Measurements from ENCODE around the gene SLC66A3.
A peak's percentile ranks its signal among the peaks of the same experiment; 100 is the strongest.
"Not testable (repeated sequence)": the region's sequence is repeated elsewhere in the genome, so short reads cannot be mapped to it uniquely, and the experiment has no call there.

The SLC66A3 gene

DNA sequence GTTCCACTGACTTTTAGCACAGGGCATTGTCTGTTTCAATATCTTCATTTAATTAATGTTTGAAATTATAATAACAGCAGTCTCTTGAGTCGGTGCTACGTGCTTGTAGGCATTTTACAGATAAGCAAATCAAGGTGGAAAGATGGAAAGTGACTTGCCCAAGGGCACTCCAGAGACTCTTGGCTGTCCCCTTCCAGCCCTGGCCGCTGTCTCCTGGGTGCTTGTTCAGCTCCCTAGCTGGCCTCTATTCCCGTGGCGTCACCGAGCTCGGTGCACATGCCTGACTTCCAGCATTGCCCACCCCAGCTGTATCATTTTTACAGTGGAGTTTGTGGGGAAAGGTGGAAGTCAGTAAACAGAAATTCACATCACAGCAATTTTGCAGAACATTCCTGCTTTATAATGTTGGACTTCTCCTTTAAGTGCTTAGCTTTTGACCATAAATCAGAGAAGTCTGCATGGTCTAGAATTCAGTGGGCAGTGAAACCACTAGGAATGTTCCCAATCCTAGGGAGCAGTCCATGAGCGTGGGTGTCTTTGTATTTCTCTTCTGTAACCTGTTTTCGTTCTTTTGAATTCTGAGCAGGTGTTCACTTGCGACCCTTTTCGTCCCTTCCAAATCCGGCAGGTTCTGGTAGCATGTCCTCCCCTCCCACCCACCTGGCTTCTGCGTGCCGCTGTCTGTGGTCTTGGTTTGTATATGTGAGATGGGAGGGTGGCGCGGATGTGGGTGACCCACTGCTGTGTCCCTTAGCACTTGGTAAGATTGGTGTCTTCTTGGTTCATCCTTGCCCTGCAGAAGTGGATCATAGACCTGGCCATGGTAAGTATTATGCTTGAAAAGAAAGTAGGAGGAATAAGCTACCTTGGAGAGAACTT, 8.4 kb downstream of the SLC66A3 start:
- DNase-seq (ENCODE audit: low read depth), result no peak

- not testable (repeated sequence) for DNase-seq (ENCODE audit: low read depth)
Measured at GRCh38 chr2:11165046-11165445, 9.8 kb downstream of the SLC66A3 start.

DNA sequence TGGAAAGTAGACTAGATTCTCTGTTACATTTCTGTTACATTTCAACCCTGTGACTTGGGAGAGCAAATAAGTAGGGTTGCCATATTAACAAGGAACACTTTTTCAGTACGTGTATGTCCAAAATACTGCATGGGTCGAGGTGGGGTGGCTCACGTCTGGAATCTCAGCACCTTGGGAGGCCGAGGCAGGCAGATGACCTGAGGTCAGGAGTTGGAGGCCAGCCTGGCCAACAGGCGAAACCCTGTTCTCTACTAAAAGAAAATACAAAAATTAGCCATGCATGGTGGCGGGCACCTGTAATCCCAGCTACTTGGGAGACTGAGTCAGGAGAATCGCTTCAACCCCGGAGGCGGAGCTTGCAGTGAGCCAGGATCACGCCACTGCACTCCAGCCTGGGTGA, 11.2 kb downstream of the SLC66A3 start:
- DNase-seq (ENCODE audit: low read depth), result no peak

DNA sequence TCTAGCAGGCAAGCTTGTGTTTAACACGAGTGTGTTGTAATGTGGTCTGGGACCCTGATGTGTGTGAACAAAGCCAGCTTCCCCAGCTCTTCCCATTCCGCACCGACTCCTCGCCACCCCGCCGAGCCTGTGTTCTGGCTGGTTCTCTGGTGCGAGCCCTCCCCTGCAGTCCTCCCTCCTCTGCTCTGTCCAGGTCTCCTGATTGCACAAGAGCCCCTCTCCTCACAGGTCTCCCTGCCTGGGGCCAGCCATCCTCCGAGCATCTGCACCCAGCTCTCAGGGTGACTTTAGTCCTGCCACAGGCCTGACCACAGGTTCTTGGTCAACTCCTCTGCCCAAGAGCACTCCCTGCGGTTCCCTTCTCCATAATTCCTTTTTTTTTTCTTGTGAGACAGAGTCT, 13.2 kb downstream of the SLC66A3 start:
- DNase-seq (ENCODE audit: low read depth), result no peak

DNA sequence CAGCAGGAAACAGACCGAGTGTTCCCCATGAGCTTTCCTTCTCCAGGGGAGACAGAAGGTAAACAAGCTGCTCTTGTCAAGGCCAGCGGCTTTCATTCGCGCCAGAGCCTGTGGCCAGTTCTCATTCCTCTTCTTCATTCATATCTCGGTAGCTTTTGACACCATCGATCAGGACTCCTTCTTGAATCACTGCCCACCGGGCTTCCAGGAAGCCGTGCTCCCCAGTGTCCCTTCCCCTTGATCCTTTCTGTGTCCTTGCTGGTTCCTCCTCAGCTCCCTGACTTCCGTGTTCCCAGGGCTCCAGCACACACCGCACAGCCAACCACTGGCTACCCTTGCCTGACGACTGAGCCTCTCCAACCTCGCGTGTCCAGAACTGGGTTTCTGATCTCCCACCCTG, 14.1 kb downstream of the SLC66A3 start:
- no peak for DNase-seq (ENCODE audit: low read depth)

GRCh38 chr2:11174222-11174621, 19.0 kb downstream of the SLC66A3 start:
- DNase-seq (ENCODE audit: low read depth), result no peak

DNA sequence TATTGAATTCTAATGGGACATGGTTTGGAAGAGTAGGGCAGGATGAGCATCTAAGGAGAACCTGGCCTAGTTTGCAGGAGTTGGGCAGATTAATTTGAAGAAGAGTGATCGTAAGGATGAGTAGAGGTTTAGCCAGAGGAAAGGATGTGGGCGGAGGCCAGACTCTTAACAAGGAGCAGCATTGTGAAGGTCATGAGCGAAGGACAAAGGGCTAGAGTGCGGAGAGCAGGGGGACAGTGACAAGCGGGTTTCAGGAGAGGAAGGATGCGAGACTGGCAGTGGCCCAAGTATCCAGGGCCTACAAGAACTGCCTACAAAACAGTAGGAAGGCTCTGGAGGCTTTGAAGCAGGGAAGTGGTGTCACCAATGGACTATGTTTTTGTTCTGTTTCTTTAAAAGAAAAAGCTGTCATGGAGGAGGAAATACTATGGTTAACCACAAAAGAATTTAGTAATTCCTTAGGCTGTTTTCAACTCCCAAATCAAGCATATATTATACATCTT, 20.1 kb downstream of the SLC66A3 start:
- no peak for DNase-seq (ENCODE audit: low read depth)

DNA sequence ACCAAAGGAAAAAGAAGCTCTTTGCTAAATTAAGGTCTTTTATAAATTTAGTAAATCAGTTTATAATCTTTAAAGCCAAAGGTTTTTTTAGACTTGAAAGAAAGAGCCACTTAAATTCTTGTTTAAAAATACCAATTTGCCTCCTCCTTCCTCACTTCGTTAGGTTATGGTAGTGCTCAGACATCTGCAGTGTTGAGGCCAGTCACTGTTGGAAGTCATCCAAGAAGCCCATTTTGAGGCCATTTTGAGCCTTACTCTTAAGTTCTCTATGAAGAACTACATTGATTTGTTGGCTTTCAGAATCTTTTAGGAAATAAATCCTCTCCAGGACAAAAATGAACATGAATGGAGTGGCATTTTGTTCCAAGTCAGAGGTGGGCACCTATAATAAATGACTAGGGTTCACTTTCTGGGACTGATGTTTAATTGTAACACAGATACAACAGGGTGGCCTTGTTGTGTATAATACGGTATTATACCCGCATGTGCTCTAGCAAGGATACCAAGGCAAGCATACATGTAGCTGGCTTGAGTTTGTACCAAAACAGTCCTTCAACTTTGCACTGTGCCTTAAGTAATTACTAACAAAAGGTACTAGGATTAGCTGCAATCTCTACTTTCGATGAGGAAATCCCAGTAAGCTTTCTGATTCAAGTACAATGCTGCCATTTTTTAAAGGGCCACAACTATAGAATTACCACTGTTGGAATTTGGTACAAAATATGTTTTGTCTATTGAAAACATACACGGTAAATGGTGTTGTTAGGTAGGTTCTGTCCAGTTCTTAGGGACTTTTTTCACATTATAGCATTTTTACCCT, 22.8 kb downstream of the SLC66A3 start:
- DNase-seq (ENCODE audit: low read depth), result no peak

- no peak for DNase-seq (ENCODE audit: low read depth)
Measured at GRCh38 chr2:11179196-11179595, 23.9 kb downstream of the SLC66A3 start.

DNA sequence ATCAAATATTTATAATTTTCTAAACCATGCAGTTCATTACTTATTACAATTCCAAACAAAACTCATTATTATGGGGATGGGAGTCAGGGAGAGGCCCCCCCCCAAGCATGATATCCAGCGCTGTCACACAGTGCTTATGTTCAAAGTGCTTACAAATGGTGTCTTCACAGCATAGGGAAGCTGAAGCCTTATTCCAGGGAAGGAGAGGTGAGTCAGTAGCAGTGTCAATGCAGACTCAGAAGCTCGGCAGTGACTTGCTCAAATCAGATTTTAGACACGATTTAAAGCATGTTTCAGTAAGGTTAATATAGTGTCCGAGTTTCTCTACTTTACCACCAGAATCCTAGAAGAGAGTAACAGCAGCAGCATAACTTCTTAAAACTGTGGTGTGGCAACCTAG, 24.6 kb downstream of the SLC66A3 start:
- no peak for DNase-seq (ENCODE audit: low read depth)

DNA sequence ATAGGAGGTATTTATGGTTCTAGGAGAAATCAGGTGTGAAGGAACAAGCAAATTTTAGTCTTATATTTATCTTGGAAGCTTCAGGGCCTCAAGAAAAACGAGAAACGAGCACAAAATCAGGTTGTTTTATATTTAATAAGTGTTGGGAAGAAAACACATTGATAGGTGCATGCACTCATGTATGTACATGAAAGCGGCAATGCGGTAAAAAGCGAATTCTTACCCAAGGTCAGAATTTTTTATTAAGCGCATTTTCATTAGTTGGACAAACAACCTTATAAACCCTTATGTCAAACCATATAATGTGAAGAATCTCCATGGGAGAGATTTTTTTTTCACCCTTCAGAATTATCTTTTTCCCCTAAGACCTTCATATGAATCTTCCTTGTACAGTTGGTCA, 25.4 kb downstream of the SLC66A3 start:
- DNase-seq (ENCODE audit: low read depth), result no peak

GRCh38 chr2:11182951-11183350, 27.7 kb downstream of the SLC66A3 start:
- DNase-seq (ENCODE audit: low read depth), result no peak

DNA sequence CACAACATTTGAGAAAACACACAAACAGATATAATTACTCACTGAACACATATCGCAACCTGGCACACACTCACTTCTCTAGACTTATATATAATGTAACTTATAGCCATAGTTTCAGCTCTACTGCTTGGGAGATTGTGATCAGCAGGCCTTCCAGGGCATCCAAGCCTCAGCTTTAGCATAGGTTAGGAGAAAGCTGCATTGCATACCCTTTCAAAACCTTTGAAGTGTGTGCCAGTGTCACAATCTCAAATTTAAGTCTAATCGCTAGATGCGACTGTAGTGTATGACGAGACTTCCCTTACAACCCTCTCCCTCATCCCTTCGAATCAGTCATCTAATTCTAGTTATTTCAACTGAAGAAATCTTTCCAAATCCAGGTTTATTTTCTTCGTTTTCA, 30.9 kb downstream of the SLC66A3 start:
- no peak for DNase-seq (ENCODE audit: low read depth)

DNA sequence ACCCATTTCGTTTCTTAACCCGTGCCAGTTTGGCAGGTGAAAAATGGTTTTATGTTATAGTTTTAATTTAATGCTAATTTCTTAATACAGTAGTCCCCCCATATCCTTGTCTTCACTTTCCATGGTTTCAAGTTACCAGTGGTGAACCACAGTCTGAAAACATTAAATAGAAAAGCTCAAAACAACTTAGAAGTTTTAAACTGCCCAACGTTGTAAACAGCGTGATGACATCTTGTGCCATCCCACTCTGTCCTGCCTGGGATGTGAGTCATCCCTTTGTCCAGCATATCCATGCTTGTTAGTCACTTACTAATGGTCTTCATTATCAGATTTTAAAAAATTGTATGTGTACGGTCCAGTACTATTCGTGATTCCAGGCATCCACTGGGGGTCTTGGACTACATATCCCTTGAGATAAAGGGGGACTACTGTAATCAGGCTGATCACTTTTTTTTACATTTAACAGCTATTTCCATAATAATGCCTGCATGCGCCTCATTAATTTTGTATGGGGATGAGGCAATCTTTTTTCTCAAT, 31.9 kb downstream of the SLC66A3 start:
- DNase-seq (ENCODE audit: low read depth), result peak; percentile 71

- DNase-seq (ENCODE audit: low read depth), result no peak
Measured at GRCh38 chr2:11187731-11188130, 32.5 kb downstream of the SLC66A3 start.

DNA sequence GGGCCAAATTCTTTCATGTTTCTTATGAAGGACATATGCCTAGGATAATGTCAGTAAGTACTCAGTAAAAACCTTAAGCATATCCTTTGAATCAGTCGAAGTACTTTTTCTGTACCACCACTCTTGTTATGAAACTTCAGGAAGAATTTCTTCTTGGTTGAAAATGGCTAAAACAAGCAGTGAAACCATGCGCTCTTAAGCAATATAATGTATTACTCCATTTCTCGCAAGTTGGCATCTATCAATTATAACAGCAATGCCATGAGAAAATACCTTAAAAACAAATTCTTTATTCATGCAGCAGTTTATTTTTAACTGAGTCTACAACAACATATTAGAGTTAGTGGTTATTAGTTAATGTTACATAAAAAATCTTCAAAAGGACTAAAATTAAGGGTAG, 41.0 kb downstream of the SLC66A3 start:
- DNase-seq (ENCODE audit: low read depth), result no peak

- no peak for DNase-seq (ENCODE audit: low read depth)
Measured at GRCh38 chr2:11200651-11201050, 45.4 kb downstream of the SLC66A3 start.

GRCh38 chr2:11201969-11202368, 46.7 kb downstream of the SLC66A3 start:
- no peak for DNase-seq (ENCODE audit: low read depth)

DNA sequence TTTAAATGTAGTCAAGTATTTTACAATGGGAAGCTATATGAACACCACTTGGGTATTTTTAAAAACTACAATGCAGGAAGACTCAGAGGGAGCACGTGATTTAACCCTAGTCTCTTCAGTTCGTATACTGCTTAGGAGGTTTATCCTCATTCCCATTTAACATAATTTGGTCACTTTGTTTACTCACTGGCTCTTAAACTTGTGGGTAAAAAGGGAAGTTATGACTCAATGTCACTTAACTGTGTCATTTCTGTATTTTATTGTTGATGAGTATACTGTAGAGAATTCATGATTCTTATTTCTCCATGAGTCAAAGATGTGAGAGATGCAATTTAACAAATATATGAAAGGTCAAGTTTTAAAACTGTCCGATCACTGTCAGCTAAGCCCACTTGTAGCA, 48.2 kb downstream of the SLC66A3 start:
- DNase-seq (ENCODE audit: low read depth), result peak; percentile 68

- no peak for DNase-seq (ENCODE audit: low read depth)
Measured at GRCh38 chr2:11208083-11208482, 52.8 kb downstream of the SLC66A3 start.

GRCh38 chr2:11212645-11213044, 57.4 kb downstream of the SLC66A3 start:
- no peak for DNase-seq (ENCODE audit: low read depth)

DNA sequence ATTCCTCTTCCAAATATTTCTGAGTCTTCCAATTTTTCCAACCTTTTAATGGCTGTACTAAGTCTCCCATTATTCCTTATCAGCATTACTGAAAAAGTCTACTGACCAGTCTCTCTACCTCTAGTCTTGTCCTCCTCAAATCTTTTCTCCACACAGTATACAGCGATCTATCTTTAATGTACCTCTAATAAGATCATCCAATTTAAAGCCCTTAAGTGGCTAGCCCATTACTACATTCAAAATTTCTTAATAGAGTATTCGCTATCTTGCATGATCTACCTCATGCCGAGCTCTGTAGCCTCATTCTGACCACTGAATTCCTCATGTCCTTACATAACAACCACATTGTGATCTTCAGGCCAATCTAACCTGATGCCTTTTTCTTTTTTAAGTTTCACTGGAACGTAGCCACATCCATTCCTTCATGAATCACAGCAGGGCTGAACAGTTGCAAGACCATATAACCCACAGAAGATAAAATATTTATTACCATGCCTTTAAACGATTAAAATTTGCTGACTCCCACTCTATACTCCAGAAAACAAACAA, 57.9 kb downstream of the SLC66A3 start:
- peak; percentile 60 for DNase-seq (ENCODE audit: low read depth)

Measured in GM04503 (cell line).